Duodenal mucosa (tissue), 2 donors: ENCODE measurements around the gene CCM2L.
"Not testable (repeated sequence)": the region's sequence is repeated elsewhere in the genome, so short reads cannot be mapped to it uniquely, and the experiment has no call there.

ENCODE experiments used
- H3K27ac ChIP-seq: one replicate; pipeline ENCODE4 v1.7.0; 2013; ENCODE audit warnings: low read depth, low read length
- H3K27me3 ChIP-seq, 2 donors: one replicate each; pipeline ENCODE4 v1.7.0; 2013; ENCODE audit warnings: low read length in 2 of 2, control low read depth in 1 of 2; ENCODE audit not compliant: insufficient read depth in 2 of 2, control insufficient read depth in 1 of 2
- H3K36me3 ChIP-seq, 2 donors: one replicate each; pipeline ENCODE4 v1.7.0; 2013; ENCODE audit warnings: low read length in 2 of 2, control low read depth in 1 of 2; ENCODE audit not compliant: insufficient read depth in 2 of 2, control insufficient read depth in 1 of 2
- H3K4me1 ChIP-seq, 2 donors: one replicate each; pipeline ENCODE4 v1.7.0; 2013; ENCODE audit warnings: low read length in 2 of 2, control low read depth in 1 of 2; ENCODE audit not compliant: insufficient read depth in 2 of 2, control insufficient read depth in 1 of 2
- H3K4me3 ChIP-seq, 2 donors: one replicate each; pipeline ENCODE4 v1.7.0; 2013; ENCODE audit warnings: low read length in 2 of 2, low read depth in 1 of 2
- H3K9ac ChIP-seq, 2 donors: one replicate each; pipeline ENCODE4 v1.7.0; 2013; ENCODE audit warnings: low read length in 2 of 2, low read depth in 1 of 2
- H3K9me3 ChIP-seq, 2 donors: one replicate each; pipeline ENCODE4 v1.7.0; 2013; ENCODE audit warnings: low read length in 2 of 2, control low read depth in 1 of 2; ENCODE audit not compliant: control insufficient read depth in 1 of 2

The CCM2L gene

DNA sequence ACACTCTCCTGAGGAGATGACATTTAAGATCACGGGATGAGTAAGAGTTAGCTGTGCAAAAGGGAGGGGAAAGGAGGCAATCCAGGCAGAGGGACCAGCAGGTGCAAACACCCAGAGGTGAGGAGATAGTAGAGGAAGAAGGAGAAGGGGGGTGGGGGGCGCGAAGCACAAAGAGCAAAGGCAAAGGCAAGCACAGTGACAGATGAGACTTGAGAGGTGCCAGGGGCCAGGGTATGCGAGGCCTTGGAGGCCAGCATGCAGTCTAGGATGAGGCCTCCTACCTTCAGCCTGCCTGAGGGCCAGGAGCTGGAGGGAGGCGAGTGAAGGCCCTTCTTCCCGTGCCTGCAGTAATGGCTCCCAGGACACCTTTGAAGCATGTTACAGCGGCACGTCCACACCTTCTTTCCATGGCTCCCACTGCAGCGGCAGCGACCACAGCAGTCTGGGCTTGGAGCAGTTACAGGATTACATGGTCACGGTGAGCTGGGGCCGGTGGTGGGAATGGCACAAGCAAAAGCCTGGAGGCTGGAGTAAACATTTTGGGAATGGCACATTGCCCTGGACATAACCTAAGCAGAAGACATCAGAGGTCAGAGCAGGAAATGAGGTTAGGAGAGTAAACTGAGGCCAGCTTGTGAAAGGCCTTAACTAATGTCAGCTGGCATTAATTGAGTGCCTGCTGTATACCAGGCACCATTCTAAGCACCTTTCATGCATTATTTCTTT lies 18.6 kb downstream of the CCM2L start:
- Histone ChIP-seq H3K4me1 (peaks cover 0 to 11% of the 10 kb centered on the region in 2 donors), H3K27ac (no peak overlapping the region), H3K4me3 (no peak overlapping the region), H3K27me3 (peaks cover 22 to 24% of the 10 kb centered on the region in 2 donors), H3K9ac (no peak overlapping the region), H3K36me3 (no peaks in the 10 kb centered on the region), H3K9me3 (no peaks in the 10 kb centered on the region)

DNA sequence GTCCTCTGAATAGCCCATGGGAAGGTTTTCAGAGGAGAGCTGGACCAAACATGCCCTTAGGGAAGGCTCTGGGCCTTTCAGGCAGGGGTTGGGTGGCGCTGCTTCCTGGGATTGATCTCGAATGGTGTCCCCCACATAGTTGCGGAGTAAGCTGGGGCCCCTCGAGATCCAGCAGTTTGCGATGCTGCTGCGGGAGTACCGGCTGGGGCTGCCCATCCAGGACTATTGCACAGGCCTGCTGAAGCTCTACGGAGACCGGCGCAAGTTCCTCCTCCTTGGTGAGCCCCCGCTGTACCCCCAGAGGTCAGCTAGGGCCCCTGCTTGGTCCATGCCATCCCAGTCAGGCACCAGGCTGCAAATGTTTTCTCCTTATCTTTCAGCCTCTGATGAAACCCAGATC lies 19.3 kb downstream of the CCM2L start:
- no peaks in the 10 kb centered on the region for H3K9me3 ChIP-seq
- no peak overlapping the region for H3K9ac ChIP-seq
- H3K27ac ChIP-seq, result no peak overlapping the region
- no peak overlapping the region for H3K4me3 ChIP-seq
- peaks cover 24 to 29% of the 10 kb centered on the region in 2 donors for H3K27me3 ChIP-seq
- H3K4me1 ChIP-seq, result peaks cover 0 to 11% of the 10 kb centered on the region in 2 donors
- no peaks in the 10 kb centered on the region for H3K36me3 ChIP-seq

DNA sequence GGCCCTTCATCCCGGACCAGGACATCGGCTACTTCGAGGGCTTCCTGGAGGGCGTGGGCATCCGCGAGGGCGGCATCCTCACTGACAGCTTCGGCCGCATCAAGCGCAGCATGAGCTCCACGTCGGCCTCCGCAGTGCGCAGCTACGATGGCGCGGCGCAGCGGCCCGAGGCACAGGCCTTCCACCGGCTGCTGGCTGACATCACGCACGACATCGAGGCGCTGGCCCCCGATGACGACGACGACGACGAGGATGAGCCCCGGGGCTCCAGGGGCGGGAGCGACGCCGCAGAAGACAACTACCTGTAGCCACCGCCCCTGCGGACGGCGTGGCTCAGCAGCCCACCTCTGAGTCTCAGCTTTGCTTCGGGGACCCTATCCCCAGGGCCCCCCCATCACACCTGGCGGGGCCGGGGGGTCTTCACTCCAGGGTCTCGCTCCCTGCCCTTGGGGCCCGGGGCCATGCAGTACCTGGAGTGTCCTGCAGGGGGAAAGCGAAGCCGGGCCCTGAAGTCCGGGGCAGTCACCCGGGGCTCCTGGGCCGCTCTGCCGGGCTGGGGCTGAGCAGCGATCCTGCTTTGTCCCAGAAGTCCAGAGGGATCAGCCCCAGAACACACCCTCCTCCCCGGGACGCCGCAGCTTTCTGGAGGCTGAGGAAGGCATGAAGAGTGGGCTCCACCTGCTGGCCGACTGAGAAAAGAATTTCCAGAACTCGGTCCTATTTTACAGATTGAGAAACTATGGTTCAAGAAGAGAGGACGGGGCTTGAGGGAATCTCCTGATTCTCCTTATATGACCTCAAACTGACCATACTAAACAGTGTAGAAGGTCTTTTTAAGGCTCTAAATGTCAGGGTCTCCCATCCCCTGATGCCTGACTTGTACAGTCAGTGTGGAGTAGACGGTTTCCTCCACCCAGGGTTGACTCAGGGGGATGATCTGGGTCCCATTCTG lies 21.0 kb downstream of the CCM2L start:
- no peaks in the 10 kb centered on the region for H3K36me3 ChIP-seq
- peak overlapping the region in 1 of 2 donors; percentile 13 for H3K9ac ChIP-seq
- peak overlapping the region; percentile 35 to 40 for H3K4me3 ChIP-seq
- no peaks in the 10 kb centered on the region for H3K9me3 ChIP-seq
- H3K4me1 ChIP-seq, result peaks cover 0 to 11% of the 10 kb centered on the region in 2 donors
- peaks cover 30 to 33% of the 10 kb centered on the region in 2 donors for H3K27me3 ChIP-seq
- no peak overlapping the region for H3K27ac ChIP-seq

DNA sequence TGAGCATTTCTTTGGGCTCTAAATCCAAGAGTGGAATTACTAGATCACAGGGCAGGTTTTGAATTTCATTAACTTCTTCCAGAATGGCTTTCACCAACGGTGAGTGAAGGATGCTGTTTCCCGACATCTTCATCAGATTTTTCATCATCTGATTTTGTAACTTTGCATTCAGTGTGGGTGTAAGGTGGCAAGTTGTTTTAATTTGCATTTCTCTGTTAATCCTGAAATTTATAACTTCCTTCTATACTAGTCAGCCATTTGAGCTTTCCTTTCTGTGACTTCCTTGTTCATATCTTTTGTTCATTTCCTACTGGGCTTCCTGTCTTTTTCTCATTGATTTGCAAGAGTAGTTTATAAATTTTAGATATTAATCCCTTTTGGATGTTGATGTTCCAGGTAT lies 23.1 kb downstream of the CCM2L start:
- peaks cover 0 to 7% of the 10 kb centered on the region in 2 donors for H3K4me1 ChIP-seq
- H3K27me3 ChIP-seq, result peaks cover 33 to 35% of the 10 kb centered on the region in 2 donors
- no peaks in the 10 kb centered on the region for H3K9me3 ChIP-seq
- H3K4me3 ChIP-seq, result no peak overlapping the region
- H3K9ac ChIP-seq, result no peak overlapping the region
- H3K27ac ChIP-seq, result no peak overlapping the region
- no peaks in the 10 kb centered on the region for H3K36me3 ChIP-seq

DNA sequence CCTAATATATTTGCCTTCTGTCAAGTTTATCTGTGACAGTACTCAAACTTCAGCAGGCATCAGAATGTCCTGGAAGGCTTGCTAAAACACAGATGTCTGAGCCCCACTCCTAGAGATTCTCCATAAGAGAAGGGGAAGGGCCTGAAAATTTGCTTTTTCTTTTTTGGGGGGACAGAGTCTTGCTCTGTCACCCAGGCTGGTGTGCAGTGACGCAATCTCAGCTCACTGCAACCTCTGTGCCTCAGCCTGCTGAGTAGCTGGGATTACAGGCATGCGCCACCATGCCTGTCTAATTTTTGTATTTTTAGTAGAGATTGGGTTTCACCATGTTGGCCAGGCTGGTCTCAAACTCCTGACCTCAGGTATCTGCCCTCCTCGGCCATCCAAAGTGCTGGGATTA lies 23.5 kb downstream of the CCM2L start:
- H3K27me3 ChIP-seq, result peaks cover 33 to 35% of the 10 kb centered on the region in 2 donors
- not testable (repeated sequence) for H3K9me3 ChIP-seq, H3K4me1 ChIP-seq, H3K4me3 ChIP-seq, H3K9ac ChIP-seq, H3K27ac ChIP-seq, H3K36me3 ChIP-seq

DNA sequence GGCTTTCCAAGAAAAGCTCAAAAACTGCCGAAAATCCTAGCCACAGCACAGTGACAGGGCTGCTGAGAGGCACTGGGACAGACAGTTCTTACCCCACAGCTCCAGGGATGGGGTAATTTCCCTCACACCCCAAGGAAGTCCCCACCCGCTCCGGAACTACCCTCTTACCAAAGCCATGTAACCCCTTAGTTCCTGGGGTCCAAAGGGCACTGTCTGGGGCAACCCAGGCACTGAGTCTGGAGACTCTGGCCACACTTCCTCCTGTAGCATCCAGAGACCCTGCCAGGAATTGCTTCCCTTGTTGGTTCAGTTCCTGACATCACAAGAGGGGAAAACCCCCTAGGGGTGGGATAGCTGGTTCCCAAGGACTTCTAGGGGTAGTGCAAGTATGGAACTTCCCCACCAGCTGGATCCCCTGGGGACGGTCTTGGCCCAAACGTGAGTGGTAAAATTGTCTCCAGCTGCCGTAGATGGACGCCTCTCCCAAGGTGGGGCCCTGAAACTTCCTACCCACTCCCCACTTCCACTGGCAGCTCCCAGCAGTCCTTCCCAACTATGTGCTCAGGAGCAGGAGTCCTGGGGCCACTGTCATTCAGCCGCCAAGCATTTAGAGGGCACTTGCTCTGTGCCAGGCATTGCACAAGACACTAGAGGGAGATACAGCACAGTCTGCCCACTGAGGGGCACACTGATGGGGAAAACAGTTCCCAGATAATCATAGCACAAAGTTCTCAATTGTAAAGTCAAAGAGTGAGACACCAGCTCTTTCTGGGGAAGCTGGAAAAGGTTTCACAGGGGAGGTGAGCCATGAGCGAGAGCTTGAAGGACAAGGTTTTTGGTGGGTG lies 24.6 kb downstream of the CCM2L start:
- H3K4me1 ChIP-seq, result peaks cover 0 to 7% of the 10 kb centered on the region in 2 donors
- H3K9me3 ChIP-seq, result no peaks in the 10 kb centered on the region
- no peak overlapping the region for H3K9ac ChIP-seq
- H3K27ac ChIP-seq, result no peak overlapping the region
- peaks cover 29 to 33% of the 10 kb centered on the region in 2 donors for H3K27me3 ChIP-seq
- H3K4me3 ChIP-seq, result no peak overlapping the region
- no peaks in the 10 kb centered on the region for H3K36me3 ChIP-seq

DNA sequence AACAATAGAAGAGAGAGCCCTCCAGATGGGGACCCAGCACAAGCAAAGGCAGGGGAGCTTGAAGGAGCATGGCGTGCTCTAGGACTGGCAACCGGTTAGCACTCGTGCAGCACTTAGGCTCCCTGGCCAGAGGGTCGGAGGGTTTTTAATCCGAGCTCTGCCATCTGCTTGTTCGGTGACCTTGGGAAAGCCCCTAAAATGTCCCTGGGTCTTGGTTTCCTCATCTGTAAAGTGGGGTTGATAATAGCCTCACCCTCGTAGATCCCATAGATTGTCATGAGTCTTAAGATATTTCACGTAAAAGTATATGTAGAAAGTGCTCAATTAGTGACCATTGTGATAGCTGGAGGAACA lies 25.2 kb downstream of the CCM2L start:
- H3K9ac ChIP-seq, result no peak overlapping the region
- H3K27ac ChIP-seq, result no peak overlapping the region
- peaks cover 27 to 28% of the 10 kb centered on the region in 2 donors for H3K27me3 ChIP-seq
- no peaks in the 10 kb centered on the region for H3K9me3 ChIP-seq
- no peaks in the 10 kb centered on the region for H3K36me3 ChIP-seq
- H3K4me3 ChIP-seq, result no peak overlapping the region
- H3K4me1 ChIP-seq, result peaks cover 0 to 7% of the 10 kb centered on the region in 2 donors

DNA sequence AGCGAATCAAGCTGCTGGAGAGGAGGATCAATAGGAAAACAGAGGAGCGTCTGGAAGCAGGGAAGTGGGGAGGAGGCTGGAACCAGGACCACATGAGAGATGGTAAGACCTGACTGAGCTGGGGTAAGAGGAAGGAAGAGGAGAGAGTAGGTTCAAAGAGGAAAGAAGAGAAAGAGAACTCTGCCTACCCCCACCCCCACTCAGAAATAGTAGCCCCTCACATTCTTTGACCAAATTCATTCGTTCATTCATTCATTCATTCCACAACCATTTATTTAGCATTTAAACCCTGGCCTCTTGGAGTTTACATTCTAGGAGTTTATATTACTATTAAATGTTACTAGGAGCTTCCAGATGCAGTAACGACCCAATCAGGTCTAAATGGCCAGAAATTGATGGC lies 26.0 kb downstream of the CCM2L start:
- Histone ChIP-seq H3K27ac (no peak overlapping the region), H3K9me3 (no peaks in the 10 kb centered on the region), H3K36me3 (no peaks in the 10 kb centered on the region), H3K4me1 (peaks cover 0 to under 1% of the 10 kb centered on the region in 2 donors), H3K27me3 (peaks cover 27 to 28% of the 10 kb centered on the region in 2 donors), H3K4me3 (no peak overlapping the region), H3K9ac (no peak overlapping the region)

DNA sequence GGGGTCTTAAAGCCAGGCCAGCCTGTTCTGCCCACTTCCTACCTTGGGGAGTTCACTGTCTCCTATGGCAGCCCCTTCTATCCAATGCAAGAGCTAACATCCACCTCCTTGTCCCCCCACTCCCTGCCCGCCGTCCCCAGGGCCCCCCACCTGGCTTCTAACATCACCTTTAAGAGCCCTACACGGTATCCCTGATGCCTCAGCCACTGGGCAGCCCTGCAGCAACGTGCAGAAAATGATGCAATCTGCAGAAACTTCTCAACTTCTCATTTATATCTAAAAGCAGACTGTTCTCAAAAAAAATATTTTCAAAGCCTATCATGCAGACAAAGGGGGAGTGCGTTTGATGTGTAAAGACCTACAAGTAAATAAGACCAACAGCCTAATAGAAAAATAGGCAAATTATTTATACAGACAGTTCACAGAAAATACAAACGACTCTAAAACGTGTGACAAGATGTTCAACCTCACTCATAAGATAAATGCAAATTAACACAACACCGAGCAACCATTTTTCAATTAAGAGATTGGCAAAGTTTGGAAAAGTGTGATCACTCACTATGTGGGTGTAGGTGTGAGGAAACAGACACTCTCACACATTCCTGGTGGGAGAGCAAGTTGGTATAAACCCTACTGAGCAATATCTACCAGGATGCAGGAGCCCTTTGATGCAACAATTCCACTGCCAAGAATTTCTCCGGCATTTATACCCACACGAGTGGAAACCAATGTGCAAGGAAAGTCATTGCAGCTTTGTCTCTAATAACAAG lies 26.7 kb downstream of the CCM2L start:
- Histone ChIP-seq H3K4me1 (no peaks in the 10 kb centered on the region), H3K9ac (no peak overlapping the region), H3K4me3 (no peak overlapping the region), H3K27me3 (peaks cover 24 to 26% of the 10 kb centered on the region in 2 donors), H3K27ac (no peak overlapping the region), H3K9me3 (no peaks in the 10 kb centered on the region), H3K36me3 (no peaks in the 10 kb centered on the region)
